OCI-LY3 (cell line): ENCODE results near the gene STC2.

Source experiments
- H2AFZ ChIP-seq: fragments of 200-600, 300-600 bp; shearing (Covaris generic); 2 replicates; pipeline ENCODE4 v1.6.0; 2014; ENCODE audit warnings: antibody characterized with exemption, low read depth, low read length
- H3K27ac ChIP-seq: fragments of 200-600, 300-600 bp; sonication (generic); 2 replicates; pipeline ENCODE4 v1.5.1; 2014; ENCODE audit warnings: mild to moderate bottlenecking, low read length, moderate library complexity, mixed read lengths
- H3K27me3 ChIP-seq: fragments of 200-600, 300-600 bp; sonication (generic); 2 replicates; pipeline ENCODE4 v1.6.1; 2014; ENCODE audit warnings: low read depth, low read length, mixed read lengths
- H3K36me3 ChIP-seq: fragments of 200-600, 300-600 bp; sonication (generic); replicated peaks from 2 replicates; pipeline ENCODE3; 2014; ENCODE audit warnings: low read depth, low read length, mixed read lengths
- H3K4me1 ChIP-seq: fragments of 300-600, 200-600 bp; sonication (generic); 2 replicates; pipeline ENCODE4 v1.6.1; 2014; ENCODE audit warnings: low read length, mixed read lengths
- H3K4me2 ChIP-seq: fragments of 200-600, 300-600 bp; sonication (generic); 2 replicates; pipeline ENCODE4 v1.6.1; 2014; ENCODE audit warnings: low read length, mixed read lengths
- H3K4me3 ChIP-seq: fragments of 300-600, 200-600 bp; sonication (generic); 2 replicates; pipeline ENCODE4 v1.5.1; 2014; ENCODE audit warnings: antibody characterized with exemption, mild to moderate bottlenecking, low read length, moderate library complexity
- H3K79me2 ChIP-seq: fragments of 300-600, 200-600 bp; shearing (Covaris generic); 2 replicates; pipeline ENCODE4 v1.6.1; 2014; ENCODE audit warnings: mild to moderate bottlenecking, low read length, mixed read lengths
- H3K9ac ChIP-seq: fragments of 300-600, 200-600 bp; shearing (Covaris generic); 2 replicates; pipeline ENCODE4 v1.6.0; 2014; ENCODE audit warnings: mild to moderate bottlenecking, low read length, moderate library complexity
- H3K9me3 ChIP-seq: fragments of 200-600, 300-600 bp; shearing (Covaris generic); 2 replicates; pipeline ENCODE4 v1.6.1; 2014; ENCODE audit warnings: low read length, mixed read lengths; ENCODE audit not compliant: insufficient read depth
- H4K20me1 ChIP-seq: fragments of 200-600, 300-600 bp; sonication (generic); 2 replicates; pipeline ENCODE4 v1.6.1; 2016; ENCODE audit warnings: low read length, mixed read lengths; ENCODE audit not compliant: insufficient read depth
- EZH2phosphoT487 ChIP-seq: fragments of 200-600 bp; shearing (Covaris generic); IDR thresholded peaks from 2 replicates; pipeline ENCODE4 v1.6.1; 2018; ENCODE audit warnings: antibody characterized with exemption, mixed run types, low read depth
- TF ChIP-seq, protein P1 (sequence below): fragments of 200-600, 300-600 bp; sonication (generic); IDR thresholded peaks from 2 replicates; pipeline ENCODE4 v1.5.1; 2014; ENCODE audit warnings: antibody characterized with exemption, low read length, low read depth

STC2 gene

DNA sequence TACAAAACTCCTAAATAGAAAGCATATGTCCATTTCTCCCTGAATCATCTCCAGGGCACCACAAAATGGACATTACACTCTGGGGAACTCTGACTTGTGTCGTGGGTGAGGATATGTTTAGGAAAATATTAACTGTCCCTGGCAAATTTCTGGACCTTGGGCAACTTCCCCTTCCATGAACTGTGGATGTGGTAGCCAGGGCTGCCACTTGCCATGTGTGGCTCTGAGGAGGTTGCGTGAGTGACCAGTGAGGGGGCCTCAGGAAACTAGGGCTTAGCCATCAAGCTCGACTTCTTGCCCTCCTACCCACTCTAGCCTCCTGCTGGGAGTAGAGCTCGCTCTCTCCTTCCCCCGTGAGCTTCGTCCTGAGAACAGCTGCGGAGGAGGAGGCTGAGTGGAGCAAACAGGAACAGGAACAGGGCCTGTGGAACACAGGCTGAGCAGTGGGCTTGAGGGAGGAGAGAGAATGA lies 13.8 kb upstream of the STC2 start:
- H3K27ac ChIP-seq: no peak overlapping the region
- no peaks in the 10 kb centered on the region for H3K4me1 ChIP-seq
- H3K36me3 ChIP-seq: no peaks in the 10 kb centered on the region
- H3K9me3 ChIP-seq: no peaks in the 10 kb centered on the region
- no peak overlapping the region for H3K4me3 ChIP-seq
- no peak overlapping the region for H3K9ac ChIP-seq
- H3K79me2 ChIP-seq: no peaks in the 10 kb centered on the region
- H3K27me3 ChIP-seq: 0 out of 2 replicates have a peak, but pooled peaks cover 4% of the 10 kb centered on the region
- no peak for TF ChIP-seq EZH2phosphoT487
- TF ChIP-seq, protein P1, sequence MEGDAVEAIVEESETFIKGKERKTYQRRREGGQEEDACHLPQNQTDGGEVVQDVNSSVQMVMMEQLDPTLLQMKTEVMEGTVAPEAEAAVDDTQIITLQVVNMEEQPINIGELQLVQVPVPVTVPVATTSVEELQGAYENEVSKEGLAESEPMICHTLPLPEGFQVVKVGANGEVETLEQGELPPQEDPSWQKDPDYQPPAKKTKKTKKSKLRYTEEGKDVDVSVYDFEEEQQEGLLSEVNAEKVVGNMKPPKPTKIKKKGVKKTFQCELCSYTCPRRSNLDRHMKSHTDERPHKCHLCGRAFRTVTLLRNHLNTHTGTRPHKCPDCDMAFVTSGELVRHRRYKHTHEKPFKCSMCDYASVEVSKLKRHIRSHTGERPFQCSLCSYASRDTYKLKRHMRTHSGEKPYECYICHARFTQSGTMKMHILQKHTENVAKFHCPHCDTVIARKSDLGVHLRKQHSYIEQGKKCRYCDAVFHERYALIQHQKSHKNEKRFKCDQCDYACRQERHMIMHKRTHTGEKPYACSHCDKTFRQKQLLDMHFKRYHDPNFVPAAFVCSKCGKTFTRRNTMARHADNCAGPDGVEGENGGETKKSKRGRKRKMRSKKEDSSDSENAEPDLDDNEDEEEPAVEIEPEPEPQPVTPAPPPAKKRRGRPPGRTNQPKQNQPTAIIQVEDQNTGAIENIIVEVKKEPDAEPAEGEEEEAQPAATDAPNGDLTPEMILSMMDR: no peak
- no peak overlapping the region for H2AFZ ChIP-seq
- no peaks in the 10 kb centered on the region for H4K20me1 ChIP-seq
- H3K4me2 ChIP-seq: no peak overlapping the region

DNA sequence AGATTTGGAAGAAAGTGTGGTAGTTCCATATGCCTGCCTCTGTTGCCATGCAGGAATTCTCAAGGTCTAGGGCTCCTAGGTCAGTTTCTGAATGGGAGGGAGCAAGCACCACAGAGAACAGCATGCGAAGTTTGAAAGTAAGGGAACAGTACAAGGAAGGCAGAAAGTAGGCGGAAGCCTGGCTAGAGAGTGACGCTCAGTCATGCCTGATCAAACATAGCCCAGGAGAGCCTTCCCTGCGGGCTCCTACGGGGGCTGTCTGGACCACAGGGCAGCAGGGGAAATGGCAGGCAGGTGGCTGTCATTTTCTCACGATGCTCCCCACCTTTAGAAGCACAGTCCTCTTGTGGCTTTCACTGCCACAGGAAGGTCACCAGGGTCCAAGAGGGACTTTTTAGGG lies 12.8 kb upstream of the STC2 start:
- H2AFZ ChIP-seq: no peak overlapping the region
- no peak overlapping the region for H3K9ac ChIP-seq
- H3K79me2 ChIP-seq: no peaks in the 10 kb centered on the region

DNA sequence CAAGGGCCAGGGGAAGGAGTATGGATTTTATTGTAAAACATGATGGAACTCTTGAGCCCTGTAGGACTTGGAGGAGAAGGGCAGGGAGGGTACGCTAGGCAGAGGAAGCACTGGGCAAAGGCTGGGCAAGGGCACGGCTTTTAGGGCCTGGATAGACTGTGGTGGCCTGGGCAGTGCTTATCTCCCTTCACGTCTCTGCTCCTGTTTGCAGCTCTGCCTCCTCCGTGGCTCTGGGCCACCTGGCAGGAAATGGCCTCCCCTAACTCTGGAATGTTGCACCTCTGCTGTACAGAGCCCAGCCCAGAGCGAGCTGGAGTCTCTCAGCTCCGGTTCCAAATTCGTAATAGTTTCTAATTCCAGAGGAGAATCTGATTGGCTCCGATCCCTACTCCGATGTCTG lies 12.2 kb upstream of the STC2 start:
- Histone ChIP-seq H3K4me1 (no peaks in the 10 kb centered on the region), H4K20me1 (no peaks in the 10 kb centered on the region), H3K79me2 (no peaks in the 10 kb centered on the region), H3K27me3 (0 out of 2 replicates have a peak, but pooled peaks cover 6% of the 10 kb centered on the region), H3K9ac (no peak overlapping the region), H3K36me3 (no peaks in the 10 kb centered on the region), H3K4me2 (no peak overlapping the region), H2AFZ (no peak overlapping the region), H3K4me3 (no peak overlapping the region), H3K9me3 (no peaks in the 10 kb centered on the region), H3K27ac (no peak overlapping the region)
- TF ChIP-seq EZH2phosphoT487: no peak
- TF ChIP-seq, protein P1: no peak

More for the DNA sequence above, 12.8 kb upstream of the STC2 start:
- H3K4me2 ChIP-seq: no peak overlapping the region
- TF ChIP-seq EZH2phosphoT487: no peak
- TF ChIP-seq, protein P1: no peak
- H3K9me3 ChIP-seq: no peaks in the 10 kb centered on the region
- H3K4me1 ChIP-seq: no peaks in the 10 kb centered on the region
- H3K36me3 ChIP-seq: no peaks in the 10 kb centered on the region
- H3K27ac ChIP-seq: no peak overlapping the region
- H4K20me1 ChIP-seq: no peaks in the 10 kb centered on the region
- 0 out of 2 replicates have a peak, but pooled peaks cover 4% of the 10 kb centered on the region for H3K27me3 ChIP-seq
- no peak overlapping the region for H3K4me3 ChIP-seq

DNA sequence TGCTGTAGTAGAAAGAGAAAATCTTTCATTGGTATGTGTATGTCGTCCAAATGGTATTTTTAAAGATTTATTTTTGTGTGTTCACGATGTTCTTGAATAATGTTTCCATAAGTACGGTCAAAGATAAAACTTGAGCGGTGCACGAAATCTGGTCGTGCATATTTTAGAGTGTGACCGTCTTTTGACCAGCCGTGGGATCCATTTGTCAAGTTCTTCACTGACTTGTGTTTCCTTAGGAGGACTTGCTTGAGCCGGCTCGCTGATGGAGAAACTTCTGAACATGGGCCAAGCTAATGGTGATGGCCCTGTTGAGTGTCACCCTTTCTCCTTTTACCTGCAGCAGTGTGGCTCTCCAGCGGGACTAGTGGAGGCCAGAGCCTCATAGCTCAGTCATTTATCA lies 11.1 kb upstream of the STC2 start:
- H2AFZ ChIP-seq: no peak overlapping the region
- no peaks in the 10 kb centered on the region for H3K4me1 ChIP-seq
- H3K36me3 ChIP-seq: no peaks in the 10 kb centered on the region
- no peaks in the 10 kb centered on the region for H3K79me2 ChIP-seq
- H3K27ac ChIP-seq: no peak overlapping the region
- H3K27me3 ChIP-seq: peaks cover 14% of the 10 kb centered on the region
- TF ChIP-seq, protein P1: no peak
- no peak for TF ChIP-seq EZH2phosphoT487
- no peak overlapping the region for H3K4me3 ChIP-seq
- no peak overlapping the region for H3K9ac ChIP-seq
- H4K20me1 ChIP-seq: no peaks in the 10 kb centered on the region
- H3K9me3 ChIP-seq: no peaks in the 10 kb centered on the region
- no peak overlapping the region for H3K4me2 ChIP-seq
